MM.1S (cell line): ENCODE results near the gene DEAF1.

Source experiments
- DNase-seq: peaks from one replicate; pipeline ENCODE4 v3.0.0-alpha.2; 2015
- H2AFZ ChIP-seq: fragments of 300-600 bp; sonication (generic); 2 replicates; pipeline ENCODE4 v1.6.0; 2016; ENCODE audit warnings: antibody characterized with exemption, low read length
- H3F3A ChIP-seq: fragments of 300-600 bp; sonication (generic); 2 replicates; pipeline ENCODE4 v1.6.1; 2016; ENCODE audit warnings: mild to moderate bottlenecking, antibody characterized with exemption, low read length, moderate library complexity, mixed read lengths; ENCODE audit not compliant: insufficient read depth
- H3K27ac ChIP-seq: fragments of 300-600 bp; sonication (generic); 2 replicates; pipeline ENCODE4 v1.5.1; 2016; ENCODE audit warnings: mild to moderate bottlenecking, low read length
- H3K27me3 ChIP-seq: fragments of 300-600 bp; sonication (generic); replicated peaks from 2 replicates; pipeline ENCODE4 v1.6.0; 2016; ENCODE audit warnings: low read length; ENCODE audit not compliant: insufficient read depth
- H3K36me3 ChIP-seq: fragments of 300-600 bp; sonication (generic); replicated peaks from 2 replicates; pipeline ENCODE4 v1.6.1; 2016; ENCODE audit warnings: mild to moderate bottlenecking, low read length, mixed read lengths; ENCODE audit not compliant: insufficient read depth
- H3K4me1 ChIP-seq: fragments of 300-600 bp; sonication (generic); 2 replicates; pipeline ENCODE4 v1.6.1; 2016; ENCODE audit warnings: low read length, mixed read lengths
- H3K4me2 ChIP-seq: fragments of 300-600 bp; sonication (generic); 2 replicates; pipeline ENCODE4 v1.6.0; 2016; ENCODE audit warnings: low read depth, low read length
- H3K4me3 ChIP-seq: fragments of 300-600 bp; sonication (generic); 2 replicates; pipeline ENCODE4 v1.5.1; 2016; ENCODE audit warnings: low read length, mixed read lengths
- H3K79me2 ChIP-seq: fragments of 300-600 bp; sonication (generic); 2 replicates; pipeline ENCODE4 v1.6.1; 2016; ENCODE audit warnings: mixed run types, low read length, mixed read lengths
- H3K9ac ChIP-seq: fragments of 300-600 bp; sonication (generic); 2 replicates; pipeline ENCODE4 v1.6.1; 2016; ENCODE audit warnings: low read length, mixed read lengths
- H3K9me2 ChIP-seq: fragments of 300-600 bp; sonication (generic); replicated peaks from 2 replicates; pipeline ENCODE4 v1.6.1; 2016; ENCODE audit warnings: mild to moderate bottlenecking, low read length, mixed read lengths; ENCODE audit not compliant: insufficient read depth
- H3K9me3 ChIP-seq: fragments of 300-600 bp; sonication (generic); replicated peaks from 2 replicates; pipeline ENCODE4 v1.6.1; 2016; ENCODE audit warnings: mild to moderate bottlenecking, low read length, mixed read lengths; ENCODE audit not compliant: insufficient read depth
- H4K20me1 ChIP-seq: fragments of 300-600 bp; sonication (generic); 2 replicates; pipeline ENCODE4 v1.6.1; 2016; ENCODE audit warnings: mild to moderate bottlenecking, low read length, moderate library complexity, mixed read lengths; ENCODE audit not compliant: insufficient read depth
- CTCF ChIP-seq: fragments of 300-600 bp; sonication (generic); IDR thresholded peaks from 2 replicates; pipeline ENCODE4 v1.5.1; 2016; ENCODE audit warnings: antibody characterized with exemption, low read length, mixed read lengths
- EZH2 ChIP-seq: fragments of 300-600 bp; sonication (generic); optimal IDR thresholded peaks from 2 replicates; pipeline ENCODE3; 2017; ENCODE audit warnings: low read depth, mild to moderate bottlenecking, antibody characterized with exemption, low read length, mixed read lengths
- EZH2phosphoT487 ChIP-seq: fragments of 300-600 bp; sonication (generic); IDR thresholded peaks from 2 replicates; pipeline ENCODE4 v1.6.1; 2018; ENCODE audit warnings: antibody characterized with exemption, low read length

DEAF1 gene

GRCh38 chr11:637593-638521 is 57.2 kb downstream of the DEAF1 start:
- no peak overlapping the region for H3K4me3 ChIP-seq
- no peaks in the 10 kb centered on the region for H4K20me1 ChIP-seq
- H3K79me2 ChIP-seq = no peaks in the 10 kb centered on the region
- TF ChIP-seq EZH2phosphoT487 (no peak), CTCF (no peak), EZH2 (no peak)
- H3K36me3 ChIP-seq = no peaks in the 10 kb centered on the region
- H3K4me2 ChIP-seq = no peak overlapping the region
- H3K9me2 ChIP-seq = no peaks in the 10 kb centered on the region
- H3K27me3 ChIP-seq = no peaks in the 10 kb centered on the region
- no peak overlapping the region for H3K9ac ChIP-seq
- no peak overlapping the region for H3K27ac ChIP-seq
- no peaks in the 10 kb centered on the region for H3K4me1 ChIP-seq
- H3K9me3 ChIP-seq = no peaks in the 10 kb centered on the region
- DNase-seq = no peak
- H2AFZ ChIP-seq = no peak overlapping the region
- H3F3A ChIP-seq = no peaks in the 10 kb centered on the region

- no peak for TF ChIP-seq EZH2
- no peak for TF ChIP-seq EZH2phosphoT487
- TF ChIP-seq CTCF = no peak
- no peak overlapping the region for H3K4me2 ChIP-seq
- no peaks in the 10 kb centered on the region for H3K27me3 ChIP-seq
- no peaks in the 10 kb centered on the region for H3K9me3 ChIP-seq
- H3K9ac ChIP-seq = no peak overlapping the region
- H3K79me2 ChIP-seq = no peaks in the 10 kb centered on the region
- H3K27ac ChIP-seq = no peak overlapping the region
- H4K20me1 ChIP-seq = no peaks in the 10 kb centered on the region
- H3F3A ChIP-seq = no peaks in the 10 kb centered on the region
- no peak for DNase-seq
- no peak overlapping the region for H2AFZ ChIP-seq
- H3K9me2 ChIP-seq = no peaks in the 10 kb centered on the region
- no peak overlapping the region for H3K4me3 ChIP-seq
- H3K36me3 ChIP-seq = no peaks in the 10 kb centered on the region
- H3K4me1 ChIP-seq = no peaks in the 10 kb centered on the region
These were observed 57.8 kb downstream of the DEAF1 start for GRCh38 chr11:637333-637592.

GRCh38 chr11:636511-637332 is 58.3 kb downstream of the DEAF1 start, which contains the start of gene DRD4:
TSS of gene DRD4 (plus strand) at chr11:637269. CDS start at chr11:637305, 36 bp downstream.
- TF ChIP-seq EZH2phosphoT487 (no peak), CTCF (no peak), EZH2 (no peak)
- no peak within 1 kb of the TSS for H3K27ac ChIP-seq
- no peak within 1 kb of the TSS for H2AFZ ChIP-seq
- no peaks in the 10 kb centered on the region for H3K79me2 ChIP-seq
- no peaks in the 10 kb centered on the region for H3K4me1 ChIP-seq
- no peak within 1 kb of the TSS for H3K4me3 ChIP-seq
- H4K20me1 ChIP-seq = no peaks in the 10 kb centered on the region
- H3K9me2 ChIP-seq = no peaks in the 10 kb centered on the region
- H3K9me3 ChIP-seq = no peaks in the 10 kb centered on the region
- H3K27me3 ChIP-seq = no peaks in the 10 kb centered on the region
- H3K36me3 ChIP-seq = no peaks in the 10 kb centered on the region
- H3K4me2 ChIP-seq = no peak within 1 kb of the TSS
- H3F3A ChIP-seq = no peaks in the 10 kb centered on the region
- H3K9ac ChIP-seq = no peak within 1 kb of the TSS
- no peak for DNase-seq
